Endodermal cell (in vitro differentiated cells): ENCODE results near the gene KIF3B. TPM values are rescaled to one million over a fixed set of nuclear protein-coding genes. Genes with fewer than 3 reads are reported as not detected.

Experiments
- DNase-seq: peaks from one replicate; pipeline ENCODE4 v3.0.0-alpha.2; 2017
- H3K27ac ChIP-seq: 2 replicates; pipeline ENCODE4 v1.5.1; 2013; ENCODE audit warnings: mild to moderate bottlenecking, low read depth, low read length, moderate library complexity
- H3K27me3 ChIP-seq: 2 replicates; pipeline ENCODE4 v1.6.1; 2013; ENCODE audit warnings: mild to moderate bottlenecking, low read length, moderate library complexity; ENCODE audit not compliant: insufficient read depth, control insufficient read depth, poor library complexity, severe bottlenecking
- H3K36me3 ChIP-seq: 2 replicates; pipeline ENCODE4 v1.7.0; 2013; ENCODE audit warnings: mild to moderate bottlenecking, low read length, moderate library complexity; ENCODE audit not compliant: control insufficient read depth, insufficient read depth
- H3K4me1 ChIP-seq: one replicate; pipeline ENCODE4 v1.7.0; 2013; ENCODE audit warnings: low read length; ENCODE audit not compliant: control insufficient read depth, insufficient read depth
- H3K4me3 ChIP-seq: 2 replicates; pipeline ENCODE4 v1.5.1; 2013; ENCODE audit warnings: mild to moderate bottlenecking, low read length, moderate library complexity
- H3K9ac ChIP-seq: 2 replicates; pipeline ENCODE4 v1.6.1; 2013; ENCODE audit warnings: mild to moderate bottlenecking, low read length, moderate library complexity; ENCODE audit not compliant: poor library complexity, severe bottlenecking; ENCODE audit errors: extremely low read depth
- H3K9me3 ChIP-seq: 2 replicates; pipeline ENCODE4 v1.6.1; 2013; ENCODE audit warnings: mild to moderate bottlenecking, low read length, moderate library complexity; ENCODE audit not compliant: control insufficient read depth
- H3K27ac Mint-ChIP-seq: 2 replicates; pipeline ENCODE4 v1.8.0; 2020; ENCODE audit warnings: mixed read lengths
- H3K27me3 Mint-ChIP-seq: 2 replicates; pipeline ENCODE4 v1.8.0; 2021; ENCODE audit warnings: mild to moderate bottlenecking, mixed read lengths; ENCODE audit not compliant: insufficient read depth
- H3K36me3 Mint-ChIP-seq: 2 replicates; pipeline ENCODE4 v1.8.0; 2020; ENCODE audit warnings: low read depth, mixed read lengths
- H3K4me1 Mint-ChIP-seq: 2 replicates; pipeline ENCODE4 v1.8.0; 2020; ENCODE audit warnings: mixed read lengths
- H3K4me3 Mint-ChIP-seq: 2 replicates; pipeline ENCODE4 v1.8.0; 2020; ENCODE audit warnings: mild to moderate bottlenecking, moderate library complexity, mixed read lengths
- H3K9me3 Mint-ChIP-seq: 2 replicates; pipeline ENCODE4 v1.8.0; 2020; ENCODE audit warnings: mild to moderate bottlenecking, mixed read lengths
- WGBS, 2 experiments: methylation state at CpG; one replicate each; pipeline versions ENCODE4 v1.1.5 to v1.1.7; 2013; ENCODE audit warnings: missing lambda C conversion rate in 2 of 2, mixed read lengths in 1 of 2; ENCODE audit not compliant: insufficient coverage in 1 of 2, insufficient read length in 1 of 2; 5-methylcytosine and 5-hydroxymethylcytosine counted together
- total RNA-seq, 2 donors: library from RNA; stranded (reverse); fragmentation: NEBNext Ultra II Directional in 1 of 2; extraction: Animal tissue kit (Norgen Biotek cat#: 25700) in 1 of 2; gene quantifications; 2 replicates in 1 of 2; 3 replicates in 1 of 2; pipeline ENCODE4 v1.2.1, GENCODE V29; 2021
- TF ChIP-seq, protein P1 (sequence below): fragments of 200-600 bp; sonication (generic); conservative IDR thresholded peaks from 2 replicates; pipeline ENCODE4 v1.5.0; 2021; ENCODE audit warnings: antibody characterized with exemption, mild to moderate bottlenecking

The KIF3B gene
- total RNA-seq, 2 donors from 2014 or later, result 31.4 to 41.1 TPM

DNA sequence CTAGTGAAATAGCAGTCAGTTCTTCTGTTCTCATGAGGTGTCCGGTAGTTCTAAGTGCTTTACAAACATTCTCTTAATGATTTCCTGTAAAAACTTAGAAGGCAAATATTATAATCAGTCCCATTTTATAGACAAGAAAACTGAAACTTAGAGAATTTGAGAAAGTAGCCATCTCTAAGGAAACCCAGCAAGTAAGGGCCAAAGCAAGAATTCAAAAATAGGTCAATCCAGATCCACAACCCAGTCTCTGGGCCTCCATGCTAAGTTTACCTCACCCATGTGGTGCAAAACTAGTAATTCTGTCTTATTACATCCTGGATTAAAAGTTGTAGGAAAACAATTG is 53.1 kb downstream of the KIF3B start:
- no peak overlapping the region for H3K4me3 ChIP-seq
- no peaks in the 10 kb centered on the region for H3K9me3 Mint-ChIP-seq
- WGBS, 2 experiments, result 100% methylated on average over 1 of the region's 1 CpG; no CpG with 5 or more reads in 1 of the 2 experiments

DNA sequence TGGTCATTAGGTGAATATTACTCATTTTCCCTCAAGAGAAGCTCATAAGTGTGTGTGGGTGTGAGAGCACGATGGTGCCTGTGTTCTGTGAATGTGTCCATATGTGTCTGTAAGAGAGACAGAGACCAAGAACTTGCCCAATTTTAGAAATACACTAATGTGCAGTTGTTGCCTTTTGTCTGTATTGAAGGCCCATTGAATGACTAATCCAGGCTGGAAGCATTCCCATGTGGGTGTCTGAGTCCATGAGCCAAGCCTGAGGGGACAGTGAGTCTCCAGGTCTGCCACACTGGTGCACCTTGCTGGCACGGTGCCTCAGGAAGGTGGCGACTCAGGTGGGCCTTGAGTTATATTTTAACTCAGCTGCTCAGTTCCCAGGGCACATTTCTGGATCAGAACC is 55.2 kb downstream of the KIF3B start:
- Mint-ChIP-seq H3K9me3 (no peaks in the 10 kb centered on the region), H3K27ac (no peak overlapping the region), H3K4me3 (no peak overlapping the region), H3K36me3 (peaks cover 57% of the 10 kb centered on the region), H3K4me1 (no peaks in the 10 kb centered on the region), H3K27me3 (no peaks in the 10 kb centered on the region)
- Histone ChIP-seq H3K9me3 (no peaks in the 10 kb centered on the region), H3K27me3 (no peaks in the 10 kb centered on the region), H3K36me3 (peaks cover 50% of the 10 kb centered on the region), H3K27ac (no peak overlapping the region), H3K4me3 (no peak overlapping the region), H3K4me1 (no peaks in the 10 kb centered on the region), H3K9ac (no peak overlapping the region)
- DNase-seq, result no peak
- WGBS, 2 experiments, result 95 to 98% methylated on average over 3 of the region's 3 CpGs
- TF ChIP-seq, protein P1, sequence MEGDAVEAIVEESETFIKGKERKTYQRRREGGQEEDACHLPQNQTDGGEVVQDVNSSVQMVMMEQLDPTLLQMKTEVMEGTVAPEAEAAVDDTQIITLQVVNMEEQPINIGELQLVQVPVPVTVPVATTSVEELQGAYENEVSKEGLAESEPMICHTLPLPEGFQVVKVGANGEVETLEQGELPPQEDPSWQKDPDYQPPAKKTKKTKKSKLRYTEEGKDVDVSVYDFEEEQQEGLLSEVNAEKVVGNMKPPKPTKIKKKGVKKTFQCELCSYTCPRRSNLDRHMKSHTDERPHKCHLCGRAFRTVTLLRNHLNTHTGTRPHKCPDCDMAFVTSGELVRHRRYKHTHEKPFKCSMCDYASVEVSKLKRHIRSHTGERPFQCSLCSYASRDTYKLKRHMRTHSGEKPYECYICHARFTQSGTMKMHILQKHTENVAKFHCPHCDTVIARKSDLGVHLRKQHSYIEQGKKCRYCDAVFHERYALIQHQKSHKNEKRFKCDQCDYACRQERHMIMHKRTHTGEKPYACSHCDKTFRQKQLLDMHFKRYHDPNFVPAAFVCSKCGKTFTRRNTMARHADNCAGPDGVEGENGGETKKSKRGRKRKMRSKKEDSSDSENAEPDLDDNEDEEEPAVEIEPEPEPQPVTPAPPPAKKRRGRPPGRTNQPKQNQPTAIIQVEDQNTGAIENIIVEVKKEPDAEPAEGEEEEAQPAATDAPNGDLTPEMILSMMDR, result no peak

More for the DNA sequence above, 53.1 kb downstream of the KIF3B start:
- no peak for DNase-seq
- Histone ChIP-seq H3K27me3 (no peaks in the 10 kb centered on the region), H3K9ac (no peak overlapping the region), H3K27ac (no peak overlapping the region), H3K9me3 (no peaks in the 10 kb centered on the region), H3K36me3 (peaks cover 50% of the 10 kb centered on the region), H3K4me1 (peaks cover 4% of the 10 kb centered on the region)
- Mint-ChIP-seq H3K27ac (no peak overlapping the region), H3K36me3 (peaks cover 61% of the 10 kb centered on the region), H3K27me3 (no peaks in the 10 kb centered on the region), H3K4me1 (peaks cover 19% of the 10 kb centered on the region), H3K4me3 (no peak overlapping the region)
- TF ChIP-seq, protein P1, result no peak

DNA sequence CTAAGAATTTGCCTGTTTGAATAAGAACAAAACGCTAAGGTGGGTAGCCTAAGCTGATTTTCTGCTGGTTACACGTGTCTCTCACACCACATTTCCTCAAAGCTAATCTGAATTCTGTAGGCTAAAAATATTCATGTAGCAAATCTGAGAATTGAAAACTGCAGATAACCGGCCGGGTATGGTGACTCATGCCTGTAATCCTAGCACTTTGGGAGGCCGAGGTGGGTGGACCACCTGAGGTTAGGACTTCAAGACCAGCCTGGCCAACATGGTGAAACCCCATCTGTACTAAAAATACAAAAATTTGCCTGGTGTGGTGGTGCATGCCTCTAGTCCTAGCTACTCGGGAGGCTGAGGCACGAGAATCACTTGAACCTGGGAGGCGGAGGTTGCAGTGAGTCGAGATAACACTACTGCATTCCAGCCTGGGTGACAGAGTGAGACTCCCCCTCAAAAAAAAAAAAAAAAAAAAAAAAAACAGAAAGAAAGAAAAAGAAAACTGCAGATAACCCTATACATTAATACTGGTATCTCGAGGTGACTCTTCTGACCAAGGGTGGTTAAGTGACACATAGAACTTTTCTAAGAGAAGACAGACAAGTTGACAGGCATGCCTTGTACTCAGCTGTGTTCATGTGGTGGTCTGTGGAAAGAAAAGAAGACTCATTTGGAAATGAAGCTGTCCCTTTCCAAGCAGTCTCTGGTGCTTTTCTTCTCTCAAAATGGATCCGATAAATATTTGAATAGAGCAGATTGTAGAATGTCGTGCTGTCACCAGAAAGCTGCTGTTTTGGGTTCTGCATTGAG is 55.9 kb downstream of the KIF3B start:
- TF ChIP-seq, protein P1, result no peak
- peaks cover 57% of the 10 kb centered on the region for H3K36me3 Mint-ChIP-seq
- no peak overlapping the region for H3K4me3 Mint-ChIP-seq
- H3K27me3 ChIP-seq, result no peaks in the 10 kb centered on the region
- H3K4me1 ChIP-seq, result no peaks in the 10 kb centered on the region
- no peak for DNase-seq
- H3K36me3 ChIP-seq, result peaks cover 50% of the 10 kb centered on the region
- H3K4me1 Mint-ChIP-seq, result no peaks in the 10 kb centered on the region
- H3K27me3 Mint-ChIP-seq, result no peaks in the 10 kb centered on the region
- 94 to 96% methylated on average over 6 to 12 of the region's 12 CpGs for WGBS, 2 experiments
- H3K4me3 ChIP-seq, result no peak overlapping the region
- no peak overlapping the region for H3K27ac Mint-ChIP-seq
- no peaks in the 10 kb centered on the region for H3K9me3 ChIP-seq
- H3K9ac ChIP-seq, result no peak overlapping the region
- no peaks in the 10 kb centered on the region for H3K9me3 Mint-ChIP-seq
- no peak overlapping the region for H3K27ac ChIP-seq
